Measurements from ENCODE around the gene AMIGO3.

AMIGO3 gene

DNA sequence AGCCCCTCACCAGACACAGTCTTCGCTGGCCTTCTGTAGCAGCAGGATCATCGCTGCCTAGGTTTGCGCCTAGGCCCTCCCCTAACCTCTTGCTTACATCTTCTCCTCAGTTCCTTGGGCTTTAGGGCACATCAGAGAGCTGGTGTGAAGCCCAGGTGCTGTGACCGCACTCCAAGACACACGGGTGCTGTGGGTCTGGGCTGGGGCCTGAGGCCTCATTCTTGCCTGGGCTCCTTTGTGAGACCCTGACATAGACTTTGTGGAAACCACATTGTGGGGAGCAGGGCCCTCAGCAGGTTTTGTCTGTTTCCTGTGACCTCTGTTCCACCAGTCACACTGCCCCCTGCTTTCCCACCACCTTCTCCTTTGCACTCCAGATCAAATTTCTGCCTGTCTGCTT is 8.0 kb downstream of the AMIGO3 start:
- Histone ChIP-seq H3K27ac (ENCODE audit: low read length) (no peak overlapping the region), H3K9ac (ENCODE audit: low read length in 2 of 2) (no peak overlapping the region), H3K27me3 (ENCODE audit: control insufficient read depth in 1 of 2, insufficient read depth in 2 of 2, low read length in 2 of 2) (no peaks in the 10 kb centered on the region), H3K36me3 (ENCODE audit: control insufficient read depth in 2 of 2, insufficient read depth in 2 of 2, low read length in 2 of 2) (peaks cover 14 to 27% of the 10 kb centered on the region in 2 donors), H3K4me3 (ENCODE audit: low read length in 2 of 2) (no peak overlapping the region), H3K9me3 (ENCODE audit: control insufficient read depth in 2 of 2, low read length in 2 of 2) (no peaks in the 10 kb centered on the region), H3K4me1 (ENCODE audit: control insufficient read depth, insufficient read depth, low read length) (no peaks in the 10 kb centered on the region)

DNA sequence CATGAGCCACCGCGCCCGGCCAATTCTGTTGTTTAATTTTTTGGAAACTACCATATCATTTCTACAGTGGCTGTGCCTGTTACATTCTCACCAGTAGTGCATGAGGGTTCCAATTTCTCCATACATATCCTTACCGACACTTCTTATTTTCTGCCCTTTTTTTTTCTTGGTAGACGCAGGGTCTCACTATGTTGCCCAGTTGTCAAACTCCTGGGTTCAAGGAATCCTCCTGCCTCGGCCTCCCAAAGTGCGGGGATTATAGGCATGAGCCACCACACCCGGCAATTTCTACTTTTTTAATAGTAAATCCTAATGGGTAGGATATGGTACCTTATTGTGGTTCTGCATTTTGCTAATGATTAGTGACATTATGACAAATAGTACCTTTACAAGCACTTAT is 9.6 kb downstream of the AMIGO3 start:
- Histone ChIP-seq H3K9ac (ENCODE audit: low read length in 2 of 2) (no peak overlapping the region), H3K27ac (ENCODE audit: low read length) (no peak overlapping the region), H3K4me3 (ENCODE audit: low read length in 2 of 2) (no peak overlapping the region), H3K27me3 (ENCODE audit: control insufficient read depth in 1 of 2, insufficient read depth in 2 of 2, low read length in 2 of 2) (no peaks in the 10 kb centered on the region), H3K36me3 (ENCODE audit: control insufficient read depth in 2 of 2, insufficient read depth in 2 of 2, low read length in 2 of 2) (peaks cover 4 to 22% of the 10 kb centered on the region in 2 donors), H3K9me3 (ENCODE audit: control insufficient read depth in 2 of 2, low read length in 2 of 2) (no peaks in the 10 kb centered on the region), H3K4me1 (ENCODE audit: control insufficient read depth, insufficient read depth, low read length) (no peaks in the 10 kb centered on the region)

DNA sequence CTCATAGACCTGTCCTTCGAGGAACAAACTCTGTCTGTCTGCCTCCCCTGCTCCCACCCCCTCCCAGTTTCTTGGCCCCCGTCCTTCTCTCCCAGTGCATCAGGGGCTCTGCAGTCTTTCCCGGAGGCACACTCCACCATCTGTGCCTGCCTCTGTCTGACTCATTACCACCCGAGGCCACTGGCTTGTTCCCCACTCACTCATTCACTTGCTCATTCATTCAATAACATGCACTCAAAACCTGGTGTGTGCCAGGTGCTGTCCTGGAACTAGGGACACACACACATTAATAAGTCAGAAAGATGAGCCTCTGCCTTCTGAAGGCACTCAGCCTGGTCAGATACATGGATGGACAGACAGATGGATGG is 12.4 kb downstream of the AMIGO3 start:
- no peaks in the 10 kb centered on the region for H3K27me3 ChIP-seq (ENCODE audit: control insufficient read depth in 1 of 2, insufficient read depth in 2 of 2, low read length in 2 of 2)
- H3K4me1 ChIP-seq (ENCODE audit: control insufficient read depth, insufficient read depth, low read length) = no peaks in the 10 kb centered on the region
- H3K36me3 ChIP-seq (ENCODE audit: control insufficient read depth in 2 of 2, insufficient read depth in 2 of 2, low read length in 2 of 2) = peaks cover 4 to 18% of the 10 kb centered on the region in 2 donors
- no peaks in the 10 kb centered on the region for H3K9me3 ChIP-seq (ENCODE audit: control insufficient read depth in 2 of 2, low read length in 2 of 2)
- no peak overlapping the region for H3K27ac ChIP-seq (ENCODE audit: low read length)
- H3K9ac ChIP-seq (ENCODE audit: low read length in 2 of 2) = no peak overlapping the region
- H3K4me3 ChIP-seq (ENCODE audit: low read length in 2 of 2) = no peak overlapping the region

DNA sequence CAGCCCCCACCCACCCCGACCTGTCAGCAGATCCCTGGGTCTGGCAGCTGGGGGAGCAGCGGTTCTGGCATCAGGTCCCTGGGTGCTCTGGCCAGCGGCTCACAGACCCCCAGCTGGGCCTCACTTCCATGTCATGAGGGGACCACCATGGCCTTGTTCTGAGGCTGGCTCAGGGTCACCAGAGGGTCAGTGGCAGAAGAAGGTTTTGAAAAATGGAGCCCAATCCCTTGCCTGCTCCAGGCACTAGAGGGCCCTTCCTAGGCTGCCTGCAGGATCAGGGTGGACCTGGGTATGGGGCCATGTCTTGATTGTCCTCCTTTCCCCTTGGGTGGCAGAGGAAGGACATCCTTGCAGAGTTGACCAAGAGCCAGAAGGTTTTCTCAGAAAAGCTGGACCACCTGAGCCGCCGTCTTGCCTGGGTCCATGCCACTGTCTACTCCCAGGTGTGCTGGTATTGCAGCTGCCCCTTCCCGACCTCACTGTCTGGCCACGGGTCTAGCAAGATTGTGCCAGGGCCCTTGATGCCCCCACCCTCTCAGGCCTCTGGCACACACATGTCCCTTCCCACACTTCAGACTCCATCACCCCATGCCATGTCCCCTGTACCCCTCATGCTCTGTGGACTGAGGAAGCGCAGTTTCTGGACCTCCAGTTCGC is 12.9 kb downstream of the AMIGO3 start:
- Histone ChIP-seq H3K27ac (ENCODE audit: low read length) (no peak overlapping the region), H3K9ac (ENCODE audit: low read length in 2 of 2) (no peak overlapping the region), H3K36me3 (ENCODE audit: control insufficient read depth in 2 of 2, insufficient read depth in 2 of 2, low read length in 2 of 2) (peaks cover 4 to 20% of the 10 kb centered on the region in 2 donors), H3K4me1 (ENCODE audit: control insufficient read depth, insufficient read depth, low read length) (no peaks in the 10 kb centered on the region), H3K9me3 (ENCODE audit: control insufficient read depth in 2 of 2, low read length in 2 of 2) (no peaks in the 10 kb centered on the region), H3K4me3 (ENCODE audit: low read length in 2 of 2) (no peak overlapping the region), H3K27me3 (ENCODE audit: control insufficient read depth in 1 of 2, insufficient read depth in 2 of 2, low read length in 2 of 2) (no peaks in the 10 kb centered on the region)

DNA sequence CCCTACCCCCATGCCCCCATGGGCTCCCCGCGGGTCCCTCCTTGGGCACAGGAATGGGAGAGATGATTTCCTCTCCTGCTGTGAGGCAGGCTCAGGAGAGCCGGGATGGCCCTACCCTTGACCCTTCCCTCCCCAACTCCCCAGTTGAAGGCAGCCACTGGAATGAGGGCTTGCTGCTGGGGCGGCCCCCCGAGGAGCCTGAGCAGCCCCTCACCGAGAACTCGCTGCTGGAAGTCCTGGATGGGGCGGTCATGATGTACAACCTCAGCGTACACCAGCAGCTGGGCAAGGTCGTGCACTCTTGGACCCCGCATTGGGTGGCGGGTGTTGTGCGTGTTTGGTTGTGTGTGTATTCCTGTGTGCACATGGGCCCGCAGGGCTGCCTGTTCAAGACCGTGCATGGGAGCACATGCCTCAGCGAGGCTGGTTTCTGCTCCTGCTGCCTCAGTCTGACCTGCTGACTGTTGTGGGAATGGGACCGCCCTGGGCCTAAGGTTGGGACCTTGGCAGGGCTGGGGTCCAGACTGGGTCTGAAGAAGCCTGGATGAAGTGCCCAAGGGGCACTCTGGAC is 14.0 kb downstream of the AMIGO3 start:
- Histone ChIP-seq H3K4me3 (ENCODE audit: low read length in 2 of 2) (no peak overlapping the region), H3K27me3 (ENCODE audit: control insufficient read depth in 1 of 2, insufficient read depth in 2 of 2, low read length in 2 of 2) (no peaks in the 10 kb centered on the region), H3K36me3 (ENCODE audit: control insufficient read depth in 2 of 2, insufficient read depth in 2 of 2, low read length in 2 of 2) (peaks cover 4 to 15% of the 10 kb centered on the region in 2 donors), H3K9ac (ENCODE audit: low read length in 2 of 2) (no peak overlapping the region), H3K9me3 (ENCODE audit: control insufficient read depth in 2 of 2, low read length in 2 of 2) (no peaks in the 10 kb centered on the region), H3K27ac (ENCODE audit: low read length) (no peak overlapping the region), H3K4me1 (ENCODE audit: control insufficient read depth, insufficient read depth, low read length) (no peaks in the 10 kb centered on the region)

DNA sequence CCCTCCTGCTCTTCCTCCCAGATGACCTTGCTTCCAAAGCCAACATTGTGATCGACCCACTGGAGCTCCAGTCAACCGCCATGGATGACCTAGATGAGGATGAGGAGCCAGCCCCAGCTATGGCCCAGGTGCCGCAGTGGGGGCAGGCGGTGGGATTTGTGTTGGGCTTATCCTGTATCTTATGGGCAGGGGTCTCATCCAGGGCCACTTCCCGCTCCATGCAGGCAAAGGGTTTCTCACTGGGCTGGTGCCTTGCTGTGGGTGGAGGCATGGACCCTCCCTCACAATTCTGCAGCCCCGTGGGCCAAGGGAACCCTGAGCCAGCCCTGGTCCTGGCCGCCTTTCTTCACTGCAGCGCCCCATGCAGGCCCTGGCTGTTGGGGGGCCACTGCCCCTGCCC is 14.9 kb downstream of the AMIGO3 start:
- no peak overlapping the region for H3K4me3 ChIP-seq (ENCODE audit: low read length in 2 of 2)
- no peak overlapping the region for H3K27ac ChIP-seq (ENCODE audit: low read length)
- no peak overlapping the region for H3K9ac ChIP-seq (ENCODE audit: low read length in 2 of 2)
- peaks cover 7 to 18% of the 10 kb centered on the region in 2 donors for H3K36me3 ChIP-seq (ENCODE audit: control insufficient read depth in 2 of 2, insufficient read depth in 2 of 2, low read length in 2 of 2)
- no peaks in the 10 kb centered on the region for H3K9me3 ChIP-seq (ENCODE audit: control insufficient read depth in 2 of 2, low read length in 2 of 2)
- no peaks in the 10 kb centered on the region for H3K4me1 ChIP-seq (ENCODE audit: control insufficient read depth, insufficient read depth, low read length)
- H3K27me3 ChIP-seq (ENCODE audit: control insufficient read depth in 1 of 2, insufficient read depth in 2 of 2, low read length in 2 of 2) = no peaks in the 10 kb centered on the region

DNA sequence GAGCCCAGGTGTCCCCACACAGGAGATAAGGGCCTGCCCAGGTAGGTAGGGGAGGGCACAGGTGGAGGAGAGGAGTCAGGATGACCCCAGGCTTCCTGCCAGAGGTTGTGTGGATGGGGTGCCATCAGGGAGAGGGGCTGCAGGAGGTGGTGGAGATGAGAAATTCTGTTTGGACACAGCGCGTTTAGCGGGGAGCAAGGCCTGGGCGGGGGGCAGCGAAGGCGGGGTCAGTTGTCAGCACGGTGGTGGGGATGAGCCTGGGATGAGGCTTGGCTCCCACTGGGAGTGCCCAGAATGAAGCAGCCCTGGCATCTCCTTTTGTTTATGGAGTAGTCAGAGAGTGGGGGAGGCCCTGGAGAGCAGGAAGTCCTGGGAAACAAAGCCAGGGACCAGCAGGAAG is 15.5 kb downstream of the AMIGO3 start:
- H3K4me1 ChIP-seq (ENCODE audit: control insufficient read depth, insufficient read depth, low read length) = no peaks in the 10 kb centered on the region
- H3K36me3 ChIP-seq (ENCODE audit: control insufficient read depth in 2 of 2, insufficient read depth in 2 of 2, low read length in 2 of 2) = peaks cover 7 to 18% of the 10 kb centered on the region in 2 donors

DNA sequence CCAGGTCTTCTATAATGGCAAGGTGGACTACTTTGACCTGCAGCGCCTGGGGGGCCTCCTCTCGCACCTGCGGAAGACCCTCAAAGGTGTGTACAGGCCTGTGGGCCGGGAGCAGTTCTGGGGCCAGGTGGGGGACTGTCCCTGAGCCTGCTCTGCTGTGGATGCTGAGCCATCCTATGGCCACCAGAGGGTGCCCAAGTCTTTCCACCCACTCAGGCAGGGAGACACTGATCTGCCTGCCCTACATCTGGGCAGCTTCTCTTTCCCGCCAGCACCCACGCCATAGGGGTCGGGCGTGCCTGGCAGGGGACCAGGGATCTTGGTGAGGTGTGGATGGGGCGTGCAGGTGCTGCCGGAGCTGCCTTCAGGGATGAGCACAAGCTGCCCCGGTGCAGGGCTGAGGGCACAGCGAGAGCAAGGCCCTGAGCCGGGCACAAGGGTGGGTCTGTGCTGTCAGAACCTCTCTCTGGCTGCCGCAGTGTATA is 16.0 kb downstream of the AMIGO3 start:
- H3K4me3 ChIP-seq (ENCODE audit: low read length in 2 of 2) = no peak overlapping the region
- no peaks in the 10 kb centered on the region for H3K4me1 ChIP-seq (ENCODE audit: control insufficient read depth, insufficient read depth, low read length)
- H3K9ac ChIP-seq (ENCODE audit: low read length in 2 of 2) = no peak overlapping the region
- H3K27me3 ChIP-seq (ENCODE audit: control insufficient read depth in 1 of 2, insufficient read depth in 2 of 2, low read length in 2 of 2) = no peaks in the 10 kb centered on the region
- H3K27ac ChIP-seq (ENCODE audit: low read length) = no peak overlapping the region
- no peaks in the 10 kb centered on the region for H3K9me3 ChIP-seq (ENCODE audit: control insufficient read depth in 2 of 2, low read length in 2 of 2)
- H3K36me3 ChIP-seq (ENCODE audit: control insufficient read depth in 2 of 2, insufficient read depth in 2 of 2, low read length in 2 of 2) = peaks cover 7 to 18% of the 10 kb centered on the region in 2 donors

More for the DNA sequence above, 15.5 kb downstream of the AMIGO3 start:
- Histone ChIP-seq H3K27ac (ENCODE audit: low read length) (no peak overlapping the region), H3K4me3 (ENCODE audit: low read length in 2 of 2) (no peak overlapping the region), H3K9ac (ENCODE audit: low read length in 2 of 2) (no peak overlapping the region), H3K27me3 (ENCODE audit: control insufficient read depth in 1 of 2, insufficient read depth in 2 of 2, low read length in 2 of 2) (no peaks in the 10 kb centered on the region), H3K9me3 (ENCODE audit: control insufficient read depth in 2 of 2, low read length in 2 of 2) (no peaks in the 10 kb centered on the region)

DNA sequence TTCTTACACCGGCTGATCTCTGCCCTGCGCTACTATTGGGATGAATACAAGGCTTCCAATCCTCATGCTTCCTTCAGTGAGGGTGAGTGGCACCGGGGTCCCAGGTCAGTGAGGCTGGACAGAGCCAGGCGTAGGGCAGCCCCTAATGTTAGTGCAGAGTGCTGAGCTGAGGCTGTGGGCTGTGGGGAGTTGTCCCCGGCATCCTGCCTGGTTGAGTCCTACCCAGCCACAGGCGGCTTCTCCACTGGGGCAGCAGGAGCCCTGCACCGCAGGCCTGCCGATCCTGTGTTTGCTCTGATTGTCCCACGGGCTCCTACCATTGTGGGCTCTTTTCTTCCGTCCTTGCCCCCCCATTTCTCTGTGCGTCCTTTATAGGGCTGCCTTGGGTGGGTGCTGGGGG is 16.8 kb downstream of the AMIGO3 start:
- no peaks in the 10 kb centered on the region for H3K4me1 ChIP-seq (ENCODE audit: control insufficient read depth, insufficient read depth, low read length)
- H3K27me3 ChIP-seq (ENCODE audit: control insufficient read depth in 1 of 2, insufficient read depth in 2 of 2, low read length in 2 of 2) = no peaks in the 10 kb centered on the region
- H3K27ac ChIP-seq (ENCODE audit: low read length) = no peak overlapping the region
- H3K9ac ChIP-seq (ENCODE audit: low read length in 2 of 2) = no peak overlapping the region
- H3K36me3 ChIP-seq (ENCODE audit: control insufficient read depth in 2 of 2, insufficient read depth in 2 of 2, low read length in 2 of 2) = peaks cover 5 to 24% of the 10 kb centered on the region in 2 donors
- no peak overlapping the region for H3K4me3 ChIP-seq (ENCODE audit: low read length in 2 of 2)
- no peaks in the 10 kb centered on the region for H3K9me3 ChIP-seq (ENCODE audit: control insufficient read depth in 2 of 2, low read length in 2 of 2)

DNA sequence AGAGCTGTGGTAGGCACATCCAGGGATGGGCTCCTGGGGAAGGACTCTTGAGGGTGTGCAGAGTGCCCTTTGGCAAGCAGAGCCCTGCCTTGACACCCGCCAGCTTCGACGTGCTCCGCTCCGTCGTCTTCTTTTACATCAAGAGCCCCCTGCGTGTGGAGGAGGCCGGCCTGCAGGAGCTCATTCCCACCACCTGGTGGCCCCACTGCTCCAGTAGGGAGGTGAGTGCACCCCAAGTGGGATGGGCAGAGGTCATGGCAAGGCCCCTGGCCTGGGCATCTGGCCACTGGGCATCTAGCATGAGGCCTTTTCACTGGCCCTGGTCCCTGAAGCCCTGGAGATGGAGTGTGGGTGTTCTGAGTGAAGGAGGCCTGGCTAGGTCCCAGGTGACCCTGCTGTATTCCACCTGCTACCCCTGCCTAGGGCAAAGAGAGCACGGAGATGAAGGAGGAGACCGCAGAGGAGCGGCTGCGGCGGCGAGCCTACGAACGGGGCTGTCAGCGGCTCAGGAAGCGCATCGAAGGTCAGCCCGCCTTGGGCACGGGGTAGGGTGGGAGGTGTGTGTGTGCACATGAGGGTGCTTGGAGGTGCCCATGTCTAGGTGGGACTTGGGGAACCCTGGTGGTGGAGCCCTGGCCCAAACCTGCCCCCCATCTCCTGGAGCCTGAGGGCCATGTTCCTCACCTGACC is 18.0 kb downstream of the AMIGO3 start:
- H3K36me3 ChIP-seq (ENCODE audit: control insufficient read depth in 2 of 2, insufficient read depth in 2 of 2, low read length in 2 of 2) = peaks cover 8 to 22% of the 10 kb centered on the region in 2 donors

More for the DNA sequence above, 18.0 kb downstream of the AMIGO3 start:
- Histone ChIP-seq H3K9ac (ENCODE audit: low read length in 2 of 2) (no peak overlapping the region), H3K27me3 (ENCODE audit: control insufficient read depth in 1 of 2, insufficient read depth in 2 of 2, low read length in 2 of 2) (no peaks in the 10 kb centered on the region), H3K4me3 (ENCODE audit: low read length in 2 of 2) (no peak overlapping the region), H3K9me3 (ENCODE audit: control insufficient read depth in 2 of 2, low read length in 2 of 2) (no peaks in the 10 kb centered on the region), H3K27ac (ENCODE audit: low read length) (no peak overlapping the region), H3K4me1 (ENCODE audit: control insufficient read depth, insufficient read depth, low read length) (no peaks in the 10 kb centered on the region)

Data from stomach smooth muscle (tissue), 2 donors.